Activated CD4-positive, CD25-positive, alpha-beta regulatory T cell (primary cell): ENCODE data around the gene SLC2A10.

Experiments
- DNase-seq, 4 experiments: peaks; one replicate each; lab custom pipeline; 2025; lab: John Stamatoyannopoulos, UW

Gene SLC2A10

DNA sequence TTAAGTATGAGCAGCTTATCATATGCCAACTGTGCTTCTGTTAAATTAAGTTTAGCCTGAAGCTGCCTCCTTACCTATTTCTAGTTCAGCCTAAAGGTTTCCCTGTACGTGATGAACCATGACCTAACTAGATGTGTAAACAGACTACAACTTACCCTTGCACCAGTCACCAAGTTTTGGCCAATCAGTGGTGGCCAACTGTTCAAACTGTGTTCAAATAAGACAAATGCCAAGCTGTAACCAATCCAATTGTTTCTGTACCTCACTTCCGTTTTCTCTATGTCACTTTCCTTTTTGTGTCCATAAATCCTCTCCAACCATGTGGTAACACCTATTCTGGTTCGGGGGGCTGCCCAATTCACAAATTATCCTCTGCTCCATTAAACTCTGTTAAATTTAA lies 6.0 kb upstream of the SLC2A10 start:
- no peak for DNase-seq

DNA sequence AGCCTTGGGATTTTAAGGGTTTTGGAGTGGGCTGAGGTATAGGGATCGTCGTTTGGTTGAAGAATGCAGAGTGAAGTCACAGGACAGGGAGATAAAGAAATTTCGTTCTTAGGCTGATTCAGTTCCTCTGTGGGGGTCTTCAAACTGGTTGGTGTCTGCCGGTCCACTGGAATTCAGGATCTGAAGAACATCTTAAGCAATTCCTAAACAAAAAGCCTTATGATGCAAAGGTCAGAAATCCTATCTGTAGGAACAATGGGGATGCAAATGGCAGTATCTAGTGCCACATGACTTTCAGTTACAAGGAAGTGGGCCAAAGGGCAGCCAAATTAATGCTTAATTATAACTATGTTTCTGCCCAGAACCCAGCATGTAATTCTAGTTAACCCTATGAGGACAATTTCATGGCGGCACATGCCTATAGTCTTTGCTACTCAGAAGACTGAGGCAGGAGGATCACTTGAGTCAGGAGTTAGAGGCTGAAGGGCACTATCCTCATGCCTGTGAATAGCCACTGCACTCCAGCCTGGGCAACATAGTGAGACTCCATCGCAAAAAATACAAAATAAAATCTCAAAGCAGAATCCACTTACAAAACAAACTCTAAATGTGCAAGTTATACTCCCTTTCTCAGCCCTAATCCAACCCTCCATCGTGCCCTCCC lies 4.6 kb upstream of the SLC2A10 start:
- DNase-seq: no peak

GRCh38 chr20:46705378-46705729 lies 4.1 kb upstream of the SLC2A10 start:
- DNase-seq: no peak

DNA sequence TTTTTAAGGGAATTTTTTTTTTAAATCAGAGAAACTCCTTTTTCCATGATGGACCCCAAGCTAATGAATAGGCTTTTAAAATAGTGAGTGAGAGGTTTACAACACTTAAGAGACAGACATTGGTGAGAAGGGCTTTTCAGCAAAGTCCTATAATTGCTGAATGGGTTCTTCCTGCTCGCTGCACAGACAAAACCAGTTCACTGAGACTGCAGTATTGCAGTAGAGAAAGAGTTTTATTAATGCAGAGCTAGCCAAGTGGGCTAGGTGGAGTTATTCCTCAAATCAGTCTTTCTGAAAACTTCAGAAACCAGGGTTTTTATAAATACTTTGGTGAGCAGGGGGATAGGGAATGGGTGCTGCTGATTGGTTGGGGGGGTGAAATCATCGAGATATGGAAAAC lies 3.2 kb upstream of the SLC2A10 start:
- no peak for DNase-seq

DNA sequence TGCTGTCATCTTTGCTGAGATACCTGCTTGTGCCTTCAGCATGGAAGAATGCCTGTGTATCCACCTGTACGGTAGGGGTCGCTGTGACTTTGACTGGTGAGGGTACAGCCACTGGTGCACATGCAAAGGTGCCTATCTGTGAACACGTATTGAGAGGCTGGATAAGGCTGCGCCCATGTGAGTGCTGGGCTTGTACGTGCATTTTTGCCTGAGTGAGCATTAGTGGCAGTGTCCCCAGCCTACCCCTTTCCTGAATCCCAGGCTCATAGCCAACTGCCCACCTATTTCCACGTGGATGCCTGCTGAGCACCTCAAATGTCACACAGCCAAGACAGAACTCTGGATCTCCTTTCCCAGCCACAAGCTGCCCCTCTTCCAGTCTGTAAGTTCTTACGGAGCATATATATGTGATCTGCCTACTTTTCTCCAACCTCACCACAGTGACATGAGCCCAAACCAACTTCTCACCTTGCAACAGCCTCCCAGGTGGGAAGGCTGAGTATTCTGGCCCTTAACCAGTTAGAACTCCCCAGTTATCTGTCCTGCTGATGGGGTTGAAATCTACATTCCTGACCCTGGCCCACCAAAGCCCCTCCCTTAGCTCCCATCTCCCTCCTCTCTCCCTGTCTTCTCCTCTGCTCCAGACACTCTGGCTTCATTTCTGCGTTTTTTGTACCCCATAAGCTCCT lies 1.1 kb upstream of the SLC2A10 start:
- no peak for DNase-seq

DNA sequence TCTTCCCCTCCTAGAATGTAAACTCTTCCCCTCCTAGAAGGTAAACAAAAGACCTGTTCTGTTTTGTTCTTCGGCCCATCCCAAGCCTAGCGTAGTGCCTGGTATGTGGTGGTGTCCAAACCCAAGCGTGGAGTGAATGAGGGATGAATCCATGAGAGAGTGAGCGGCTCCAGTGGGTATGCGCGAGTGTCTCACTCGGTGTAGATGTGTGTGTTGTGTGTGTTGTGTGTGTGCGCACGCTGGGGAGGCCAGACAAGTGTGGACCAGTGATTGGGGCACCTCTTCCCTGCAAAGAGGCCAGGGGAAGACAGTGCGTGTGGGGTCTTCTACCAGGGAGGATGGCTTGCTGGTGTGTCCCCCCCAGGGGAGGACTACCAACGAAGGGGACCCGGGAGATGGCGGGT lies 392 bp upstream of the SLC2A10 start:
- DNase-seq: no peak

GRCh38 chr20:46710153-46710913 lies 884 bp downstream of the SLC2A10 start:
- no peak for DNase-seq

- DNase-seq: no peak
These were observed 2.7 kb downstream of the SLC2A10 start for GRCh38 chr20:46712056-46712636.

GRCh38 chr20:46713957-46714834 lies 4.7 kb downstream of the SLC2A10 start:
- DNase-seq: no peak

DNA sequence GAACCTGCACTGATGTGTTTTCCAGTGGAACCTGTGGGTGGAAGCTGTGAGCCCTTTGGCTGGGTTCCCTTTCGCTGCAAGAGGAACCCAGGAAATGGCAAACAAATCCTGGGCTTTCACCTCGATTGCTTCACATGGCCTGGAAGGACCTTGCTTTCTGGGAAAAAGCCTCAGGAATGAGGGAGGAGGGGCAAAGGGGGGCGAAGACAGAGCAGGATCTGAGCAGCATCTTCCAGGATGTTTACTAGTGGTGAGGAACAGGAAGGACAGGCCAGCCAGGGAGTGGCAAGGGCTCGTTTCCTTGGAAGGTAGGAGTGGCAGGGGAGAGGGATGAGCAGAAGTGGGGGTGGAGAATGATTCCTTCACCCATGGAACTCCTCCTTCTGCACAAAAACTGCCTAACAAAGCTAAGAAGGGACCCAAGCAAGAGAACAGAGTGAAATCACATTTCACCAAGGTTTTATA lies 5.9 kb downstream of the SLC2A10 start:
- no peak for DNase-seq

GRCh38 chr20:46717818-46718541 lies 8.5 kb downstream of the SLC2A10 start:
- no peak for DNase-seq

DNA sequence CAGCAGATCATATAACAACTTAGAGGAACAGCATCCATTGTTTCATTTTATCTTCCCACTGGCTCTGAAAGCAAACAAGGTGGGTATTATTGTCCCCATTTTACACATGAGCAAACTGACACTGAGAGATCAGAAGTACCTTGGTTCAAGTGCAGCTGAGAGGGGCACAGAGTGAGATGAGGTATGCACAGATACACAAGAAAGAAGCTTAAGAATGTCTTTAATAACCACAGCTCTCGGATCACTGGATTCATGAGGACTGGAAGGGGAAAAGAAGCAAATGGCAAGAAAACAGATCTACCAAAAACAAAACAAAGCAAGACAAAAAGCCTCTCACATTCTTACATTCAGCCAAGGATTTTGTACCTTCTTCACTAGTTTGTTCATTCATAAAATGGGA lies 10.6 kb downstream of the SLC2A10 start:
- DNase-seq: no peak

- no peak for DNase-seq
These were observed 11.5 kb downstream of the SLC2A10 start for GRCh38 chr20:46720776-46721425.

DNA sequence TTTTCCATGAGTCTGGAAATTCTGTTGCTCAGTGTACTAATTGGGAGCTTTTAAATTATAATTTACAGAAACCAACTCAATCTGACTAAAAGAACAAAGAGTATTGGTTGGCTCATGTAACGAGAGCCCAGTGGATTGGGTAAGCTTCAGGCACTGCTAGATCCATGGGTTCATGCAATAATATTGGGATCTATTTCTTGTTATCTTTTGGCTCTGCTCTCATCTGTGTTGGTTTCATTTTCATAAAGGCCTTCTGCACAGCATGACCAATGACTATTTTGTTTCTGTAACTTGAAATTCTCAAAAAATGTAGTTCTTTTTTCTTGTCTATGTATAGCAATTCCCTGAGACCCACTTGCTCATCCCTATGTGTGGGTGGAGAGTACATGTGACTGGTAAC lies 12.0 kb downstream of the SLC2A10 start:
- DNase-seq: no peak

GRCh38 chr20:46722450-46722849 lies 13.0 kb downstream of the SLC2A10 start:
- DNase-seq: no peak

DNA sequence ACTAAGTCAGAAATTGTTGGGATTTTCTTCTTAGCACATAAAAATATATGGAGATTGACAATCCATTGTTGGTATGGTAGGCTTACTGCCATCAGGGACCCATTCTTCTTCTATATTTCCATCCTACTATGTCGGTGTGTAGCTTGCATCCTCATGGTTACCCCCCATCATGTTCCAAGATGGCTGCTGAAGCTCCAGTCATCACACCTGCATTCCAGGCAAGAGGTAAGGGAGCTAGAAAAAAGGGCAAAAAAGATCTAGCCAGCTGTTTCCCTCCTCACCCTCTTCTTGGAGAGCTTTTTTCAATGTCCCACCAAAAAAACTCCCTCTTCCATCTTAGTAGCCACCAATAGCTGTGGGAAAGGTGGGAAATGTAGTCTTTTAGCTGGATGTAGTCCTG lies 13.6 kb downstream of the SLC2A10 start:
- no peak for DNase-seq

- no peak for DNase-seq
These were observed 15.0 kb downstream of the SLC2A10 start for GRCh38 chr20:46724343-46724959.

- DNase-seq: no peak
These were observed 16.0 kb downstream of the SLC2A10 start for GRCh38 chr20:46725186-46726165.

GRCh38 chr20:46731770-46732169 lies 22.3 kb downstream of the SLC2A10 start:
- no peak for DNase-seq
